Measurements from ENCODE around the gene SFTPD.

- TF ChIP-seq CTCF (IDR thresholded peaks at IDR 0.05), result no peak
- TF ChIP-seq POLR2A (IDR thresholded peaks at IDR 0.05), result no peak
Observed at GRCh38 chr10:79928028-79928583, 20.8 kb downstream of the SFTPD start.
